WERI-Rb-1 (cell line): Measurements from ENCODE around the gene PCSK4.

Experiments
- DNase-seq: peaks from one replicate; pipeline ENCODE4 v3.0.0-alpha.2; 2020
- H3K27ac ChIP-seq: fragments of 250-450 bp; sonication (Bioruptor Pico); 2 replicates; pipeline ENCODE4 v1.5.1; 2020; ENCODE audit warnings: mild to moderate bottlenecking, moderate library complexity
- H3K27me3 ChIP-seq: fragments of 250-450 bp; sonication (Bioruptor Pico); 2 replicates; pipeline ENCODE4 v1.5.1; 2021; ENCODE audit warnings: mild to moderate bottlenecking, low read depth, moderate library complexity; ENCODE audit not compliant: insufficient read depth, severe bottlenecking
- H3K36me3 ChIP-seq: fragments of 250-450 bp; sonication (Bioruptor Pico); 2 replicates; pipeline ENCODE4 v1.5.1; 2020; ENCODE audit warnings: mild to moderate bottlenecking, moderate library complexity
- H3K4me3 ChIP-seq: 2 replicates; pipeline ENCODE4 v1.5.1; 2011; ENCODE audit warnings: low read depth, mild to moderate bottlenecking, control low read depth, low read length
- H3K9me3 ChIP-seq: fragments of 250-450 bp; sonication (Bioruptor Pico); 2 replicates; pipeline ENCODE4 v1.5.1; 2021; ENCODE audit warnings: mild to moderate bottlenecking, moderate library complexity; ENCODE audit not compliant: severe bottlenecking
- TF ChIP-seq, protein P1 (sequence below): IDR thresholded peaks from 2 replicates; pipeline ENCODE4 v1.5.1; 2011; ENCODE audit warnings: low read depth, mild to moderate bottlenecking, control low read depth, inconsistent platforms, low read length

The PCSK4 gene

GRCh38 chr19:1492474-1493006 is 2.4 kb upstream of the PCSK4 start:
- H3K27me3 ChIP-seq, result no peaks in the 10 kb centered on the region
- H3K9me3 ChIP-seq, result no peaks in the 10 kb centered on the region
- H3K4me3 ChIP-seq, result peak overlapping the region; percentile 25; the same call in 1 of the 2 replicates
- no peaks in the 10 kb centered on the region for H3K36me3 ChIP-seq
- DNase-seq, result no peak
- TF ChIP-seq, protein P1, sequence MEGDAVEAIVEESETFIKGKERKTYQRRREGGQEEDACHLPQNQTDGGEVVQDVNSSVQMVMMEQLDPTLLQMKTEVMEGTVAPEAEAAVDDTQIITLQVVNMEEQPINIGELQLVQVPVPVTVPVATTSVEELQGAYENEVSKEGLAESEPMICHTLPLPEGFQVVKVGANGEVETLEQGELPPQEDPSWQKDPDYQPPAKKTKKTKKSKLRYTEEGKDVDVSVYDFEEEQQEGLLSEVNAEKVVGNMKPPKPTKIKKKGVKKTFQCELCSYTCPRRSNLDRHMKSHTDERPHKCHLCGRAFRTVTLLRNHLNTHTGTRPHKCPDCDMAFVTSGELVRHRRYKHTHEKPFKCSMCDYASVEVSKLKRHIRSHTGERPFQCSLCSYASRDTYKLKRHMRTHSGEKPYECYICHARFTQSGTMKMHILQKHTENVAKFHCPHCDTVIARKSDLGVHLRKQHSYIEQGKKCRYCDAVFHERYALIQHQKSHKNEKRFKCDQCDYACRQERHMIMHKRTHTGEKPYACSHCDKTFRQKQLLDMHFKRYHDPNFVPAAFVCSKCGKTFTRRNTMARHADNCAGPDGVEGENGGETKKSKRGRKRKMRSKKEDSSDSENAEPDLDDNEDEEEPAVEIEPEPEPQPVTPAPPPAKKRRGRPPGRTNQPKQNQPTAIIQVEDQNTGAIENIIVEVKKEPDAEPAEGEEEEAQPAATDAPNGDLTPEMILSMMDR, result no peak
- H3K27ac ChIP-seq, result peak overlapping the region; percentile 79

DNA sequence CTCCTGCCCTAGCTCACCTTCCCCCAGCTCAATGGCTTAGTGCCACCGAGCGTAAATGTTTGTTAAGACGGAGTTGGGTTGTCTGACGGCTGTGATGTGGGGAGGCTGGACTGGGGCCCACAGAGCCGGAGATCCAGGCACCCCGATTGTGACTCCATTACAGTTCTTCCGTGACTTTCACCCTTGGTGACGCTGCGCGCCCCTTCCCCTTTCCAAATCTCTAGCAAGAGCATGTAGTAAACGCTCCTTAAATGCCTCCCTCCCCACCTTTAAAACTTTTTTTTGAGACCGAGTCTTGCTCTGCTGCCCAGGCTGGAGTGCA is 1.7 kb upstream of the PCSK4 start:
- peak overlapping the region; percentile 79 for H3K27ac ChIP-seq

GRCh38 chr19:1491114-1491848 is 1.1 kb upstream of the PCSK4 start, which contains the start of gene REEP6:
TSS of gene REEP6 (plus strand) at chr19:1491181. CDS start at chr19:1491270, 89 bp downstream.
- H3K4me3 ChIP-seq, result peak within 1 kb of the TSS; percentile 72
- no peak for DNase-seq
- H3K27me3 ChIP-seq, result no peaks in the 10 kb centered on the region
- H3K27ac ChIP-seq, result peak within 1 kb of the TSS; percentile 93
- no peaks in the 10 kb centered on the region for H3K36me3 ChIP-seq
- H3K9me3 ChIP-seq, result no peaks in the 10 kb centered on the region
- TF ChIP-seq, protein P1, result peak; percentile 8; the same call in 1 of the 2 replicates

More for the DNA sequence above, 1.7 kb upstream of the PCSK4 start:
- Histone ChIP-seq H3K36me3 (no peaks in the 10 kb centered on the region), H3K27me3 (no peaks in the 10 kb centered on the region), H3K9me3 (no peaks in the 10 kb centered on the region), H3K4me3 (peak overlapping the region; percentile 72)
- no peak for DNase-seq
- TF ChIP-seq, protein P1, result no peak

- Histone ChIP-seq H3K4me3 (peak overlapping the region; percentile 56), H3K36me3 (no peaks in the 10 kb centered on the region), H3K27me3 (no peaks in the 10 kb centered on the region), H3K27ac (peak overlapping the region; percentile 93), H3K9me3 (no peaks in the 10 kb centered on the region)
- DNase-seq, result no peak
- TF ChIP-seq, protein P1, result no peak
Measured at GRCh38 chr19:1489463-1490310, 463 bp downstream of the PCSK4 start.

- H3K9me3 ChIP-seq, result no peaks in the 10 kb centered on the region
- H3K4me3 ChIP-seq, result no peak overlapping the region
- H3K36me3 ChIP-seq, result no peaks in the 10 kb centered on the region
- no peak overlapping the region for H3K27ac ChIP-seq
- H3K27me3 ChIP-seq, result no peaks in the 10 kb centered on the region
- DNase-seq, result no peak
- TF ChIP-seq, protein P1, result no peak
Measured at GRCh38 chr19:1488282-1488601, 1.9 kb downstream of the PCSK4 start.
